Muscle of leg (tissue), 11 donors: ENCODE measurements around the gene PLPPR1. TPM values are rescaled to one million over a fixed set of nuclear protein-coding genes. Genes with fewer than 3 reads are reported as not detected.
A peak's percentile ranks its signal among the peaks of the same experiment; 100 is the strongest.

Experiments
- DNase-seq: peaks from one replicate; pipeline ENCODE4 v3.0.0; 2013
- H3K27ac ChIP-seq: one replicate; pipeline ENCODE4 v1.5.1; 2013; ENCODE audit warnings: mild to moderate bottlenecking, low read length, control low read depth
- H3K27me3 ChIP-seq: one replicate; pipeline ENCODE4 v1.6.1; 2013; ENCODE audit warnings: low read length; ENCODE audit not compliant: control insufficient read depth, insufficient read depth
- H3K36me3 ChIP-seq: one replicate; pipeline ENCODE4 v1.6.1; 2013; ENCODE audit warnings: low read length; ENCODE audit not compliant: control insufficient read depth, insufficient read depth
- H3K4me1 ChIP-seq: one replicate; pipeline ENCODE4 v1.6.1; 2013; ENCODE audit warnings: low read length; ENCODE audit not compliant: control insufficient read depth, insufficient read depth
- H3K4me3 ChIP-seq: one replicate; pipeline ENCODE4 v1.5.1; 2013; ENCODE audit warnings: low read length, control low read depth
- H3K9me3 ChIP-seq: replicated peaks from 2 replicates; pipeline ENCODE4 v1.6.1; 2013; ENCODE audit warnings: low read depth, low read length; ENCODE audit not compliant: control insufficient read depth
- WGBS: methylation state at CpG from one replicate; pipeline ENCODE4 v1.1.5; 2013; ENCODE audit warnings: missing lambda C conversion rate; ENCODE audit not compliant: insufficient coverage; 5-methylcytosine and 5-hydroxymethylcytosine counted together
- polyA plus RNA-seq, 8 donors: library from polyadenylated mRNA; unstranded; fragments of 120-200 nt; gene quantifications; one replicate each; pipeline versions ENCODE4 v1.2.1 to v1.2.3, GENCODE V29; 2013; ENCODE audit warnings: inconsistent platforms in 1 of 8, low replicate concordance in 1 of 8; ENCODE audit not compliant: insufficient read length in 8 of 8, insufficient read depth in 1 of 8
- total RNA-seq: library from RNA; stranded (reverse); fragments of 120-200 nt; gene quantifications from one replicate; pipeline ENCODE4 v1.2.4, GENCODE V29; 2013

PLPPR1 gene
- total and polyA plus RNA-seq, 9 donors, result 1.8 to 4.3 (median 2.9) TPM

GRCh38 chr9:101226803-101227202 is 198.3 kb downstream of the PLPPR1 start:
- no peak for DNase-seq
- H3K4me3 ChIP-seq, result no peak overlapping the region
- no peaks in the 10 kb centered on the region for H3K4me1 ChIP-seq
- H3K27ac ChIP-seq, result no peak overlapping the region
- no peaks in the 10 kb centered on the region for H3K36me3 ChIP-seq
- H3K27me3 ChIP-seq, result peaks cover 2% of the 10 kb centered on the region
- 82% methylated on average over 1 of the region's 3 CpGs for WGBS
- H3K9me3 ChIP-seq, result no peaks in the 10 kb centered on the region

DNA sequence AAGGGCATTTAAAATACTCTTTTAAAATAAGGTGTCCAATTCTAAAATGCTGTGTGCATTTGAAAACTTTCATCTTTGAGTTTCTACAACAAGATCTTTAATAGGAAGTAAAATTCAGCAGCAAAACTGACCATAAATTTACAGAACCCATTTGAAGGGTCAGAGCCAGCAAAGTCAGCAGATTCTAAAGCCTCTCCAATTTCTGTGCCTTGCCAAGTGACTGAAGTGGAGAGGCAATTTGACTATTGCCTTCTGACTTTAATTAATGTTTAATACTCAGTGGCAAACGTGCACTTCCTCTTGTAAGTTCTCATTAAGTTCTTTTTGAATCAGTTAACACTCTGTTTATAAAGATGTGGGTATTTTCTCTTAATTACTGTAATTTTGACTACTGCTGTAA is 201.1 kb downstream of the PLPPR1 start:
- Histone ChIP-seq H3K27ac (no peak overlapping the region), H3K9me3 (no peaks in the 10 kb centered on the region), H3K36me3 (no peaks in the 10 kb centered on the region), H3K4me3 (no peak overlapping the region), H3K27me3 (peaks cover 2% of the 10 kb centered on the region), H3K4me1 (no peaks in the 10 kb centered on the region)
- no CpG with 5 or more reads among the region's 1 CpG for WGBS
- DNase-seq, result peak; percentile 8

DNA sequence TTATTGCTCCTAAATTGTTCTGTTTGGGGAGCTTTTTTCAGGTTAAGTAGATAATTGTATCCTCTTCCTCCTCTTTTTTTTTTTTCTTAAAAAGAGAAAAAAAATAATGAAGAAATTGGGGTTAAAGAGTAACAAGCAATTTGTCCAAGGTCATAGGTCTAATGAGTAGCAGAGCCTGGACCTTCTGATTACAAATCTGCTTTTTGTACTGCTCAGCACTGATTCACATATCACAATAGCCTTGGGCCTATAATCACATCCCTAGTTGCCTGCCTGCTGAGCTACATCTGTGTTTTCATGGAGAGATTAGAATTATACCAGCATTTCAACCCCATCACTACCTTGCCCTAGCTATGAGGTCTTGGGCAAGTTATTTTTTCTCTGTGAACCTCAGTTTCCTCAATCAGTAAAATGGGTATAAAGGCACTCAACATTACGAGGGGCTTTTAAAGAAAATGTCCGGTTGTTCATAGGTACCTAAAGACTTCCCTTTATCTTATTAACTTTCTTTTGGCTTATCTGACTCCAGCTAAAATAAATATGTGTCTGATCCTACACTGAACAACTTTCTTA is 204.0 kb downstream of the PLPPR1 start:
- no peak for DNase-seq
- H3K27ac ChIP-seq, result no peak overlapping the region
- WGBS, result 100% methylated on average over 1 of the region's 2 CpGs
- no peaks in the 10 kb centered on the region for H3K4me1 ChIP-seq
- H3K4me3 ChIP-seq, result no peak overlapping the region
- H3K27me3 ChIP-seq, result no peaks in the 10 kb centered on the region
- H3K9me3 ChIP-seq, result no peaks in the 10 kb centered on the region
- no peaks in the 10 kb centered on the region for H3K36me3 ChIP-seq

GRCh38 chr9:101235105-101235866 is 206.8 kb downstream of the PLPPR1 start:
- no peaks in the 10 kb centered on the region for H3K36me3 ChIP-seq
- H3K27me3 ChIP-seq, result no peaks in the 10 kb centered on the region
- WGBS, result 50% methylated on average over 2 of the region's 6 CpGs
- DNase-seq, result peak; percentile 36
- no peak overlapping the region for H3K27ac ChIP-seq
- no peaks in the 10 kb centered on the region for H3K9me3 ChIP-seq
- no peaks in the 10 kb centered on the region for H3K4me1 ChIP-seq
- H3K4me3 ChIP-seq, result no peak overlapping the region

DNA sequence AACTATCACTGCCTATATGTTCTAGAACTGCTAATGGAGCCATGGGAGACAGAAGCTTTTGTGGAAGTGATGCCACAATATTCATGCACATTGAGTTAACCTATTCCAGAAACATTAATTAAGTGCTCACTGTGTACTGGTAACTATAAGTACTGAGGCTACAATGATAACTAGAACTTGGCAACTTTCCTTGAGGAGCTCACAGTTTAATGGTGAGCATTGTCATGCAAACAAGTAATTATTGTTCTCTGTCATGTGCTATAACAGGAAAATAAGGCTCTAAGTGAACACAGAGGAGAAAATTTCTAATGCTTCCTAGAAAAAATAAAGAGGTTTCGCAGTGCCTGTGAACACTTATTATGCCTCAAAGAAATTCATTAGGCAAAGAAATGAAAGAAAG is 214.1 kb downstream of the PLPPR1 start:
- no CpG with 5 or more reads among the region's 1 CpG for WGBS
- no peak overlapping the region for H3K27ac ChIP-seq

DNA sequence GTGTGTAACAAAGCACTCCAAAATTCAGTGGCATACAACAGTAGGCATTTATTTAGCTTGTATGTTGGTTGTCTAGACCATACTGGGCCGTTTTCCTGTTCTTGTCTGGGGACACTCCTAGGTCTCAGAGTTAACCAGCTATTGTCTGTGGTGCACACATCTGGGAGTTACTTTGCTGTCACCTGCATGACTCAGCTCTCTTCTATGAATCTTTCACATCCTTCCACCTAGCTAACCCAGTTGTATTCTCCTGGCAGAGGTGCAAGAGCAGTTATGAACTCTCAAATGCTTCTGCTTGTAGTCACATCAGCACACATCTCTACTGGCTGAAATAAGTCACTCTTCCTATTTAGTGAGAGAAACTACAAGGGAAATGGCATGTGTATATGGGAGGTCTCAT is 218.2 kb downstream of the PLPPR1 start:
- Histone ChIP-seq H3K27me3 (no peaks in the 10 kb centered on the region), H3K4me3 (no peak overlapping the region), H3K36me3 (no peaks in the 10 kb centered on the region), H3K9me3 (no peaks in the 10 kb centered on the region), H3K4me1 (no peaks in the 10 kb centered on the region), H3K27ac (no peak overlapping the region)
- no peak for DNase-seq
- WGBS, result 57% methylated on average over 1 of the region's 1 CpG

More for the DNA sequence above, 214.1 kb downstream of the PLPPR1 start:
- DNase-seq, result no peak
- no peaks in the 10 kb centered on the region for H3K36me3 ChIP-seq
- no peaks in the 10 kb centered on the region for H3K27me3 ChIP-seq
- H3K4me3 ChIP-seq, result no peak overlapping the region
- H3K4me1 ChIP-seq, result no peaks in the 10 kb centered on the region
- no peaks in the 10 kb centered on the region for H3K9me3 ChIP-seq

GRCh38 chr9:101247297-101247696 is 218.8 kb downstream of the PLPPR1 start:
- H3K4me3 ChIP-seq, result no peak overlapping the region
- no peaks in the 10 kb centered on the region for H3K9me3 ChIP-seq
- no peak for DNase-seq
- H3K36me3 ChIP-seq, result no peaks in the 10 kb centered on the region
- H3K27ac ChIP-seq, result no peak overlapping the region
- H3K27me3 ChIP-seq, result no peaks in the 10 kb centered on the region
- H3K4me1 ChIP-seq, result no peaks in the 10 kb centered on the region
- WGBS, result no CpG with 5 or more reads among the region's 2 CpGs

- Histone ChIP-seq H3K9me3 (no peaks in the 10 kb centered on the region), H3K36me3 (no peaks in the 10 kb centered on the region), H3K4me3 (no peak overlapping the region), H3K27me3 (no peaks in the 10 kb centered on the region), H3K4me1 (no peaks in the 10 kb centered on the region), H3K27ac (no peak overlapping the region)
- DNase-seq, result no peak
- no CpG with 5 or more reads among the region's 1 CpG for WGBS
Observed at GRCh38 chr9:101254733-101255433, 226.4 kb downstream of the PLPPR1 start.

DNA sequence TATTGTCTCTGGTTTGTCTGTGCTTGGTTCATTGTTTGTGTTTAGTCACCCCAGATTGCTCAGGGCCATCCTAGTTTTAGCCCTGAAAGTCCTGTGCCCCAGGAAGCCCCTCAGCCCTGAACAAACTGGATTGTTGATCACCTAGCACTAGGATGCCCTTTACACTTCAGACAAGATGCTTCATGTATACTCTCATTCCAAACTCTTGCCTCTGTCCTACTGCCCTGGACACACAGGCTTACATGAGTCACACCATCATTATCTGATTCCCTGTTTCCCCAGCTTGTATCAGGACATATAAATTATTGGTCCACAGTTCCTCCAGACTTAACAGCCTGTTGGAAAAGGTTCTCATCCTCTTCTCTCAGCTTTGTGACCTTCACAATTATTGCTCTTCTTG is 236.2 kb downstream of the PLPPR1 start:
- no peaks in the 10 kb centered on the region for H3K27me3 ChIP-seq
- no peak for DNase-seq
- H3K4me1 ChIP-seq, result no peaks in the 10 kb centered on the region
- H3K4me3 ChIP-seq, result no peak overlapping the region
- no peaks in the 10 kb centered on the region for H3K9me3 ChIP-seq
- no peak overlapping the region for H3K27ac ChIP-seq
- H3K36me3 ChIP-seq, result no peaks in the 10 kb centered on the region

DNA sequence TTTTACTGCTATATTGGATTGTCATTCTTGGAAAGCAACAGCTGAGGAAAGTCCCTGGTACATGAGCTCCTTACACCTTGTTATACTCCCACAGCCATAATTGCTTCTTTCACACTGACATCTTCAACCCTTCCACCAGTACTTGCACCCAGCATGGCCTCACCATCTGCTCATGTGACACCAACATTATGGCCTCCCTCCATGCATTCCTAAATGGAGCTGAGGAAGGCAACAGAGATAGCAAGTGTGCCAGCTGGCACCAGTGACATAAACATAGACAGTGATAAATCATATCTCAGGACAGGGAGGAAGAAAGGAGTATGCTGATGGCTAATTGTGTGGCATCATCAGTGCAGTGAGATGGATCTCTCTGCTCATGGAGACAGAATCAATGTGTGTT is 236.7 kb downstream of the PLPPR1 start:
- Histone ChIP-seq H3K9me3 (no peaks in the 10 kb centered on the region), H3K27me3 (no peaks in the 10 kb centered on the region), H3K4me1 (no peaks in the 10 kb centered on the region), H3K36me3 (no peaks in the 10 kb centered on the region), H3K4me3 (no peak overlapping the region), H3K27ac (no peak overlapping the region)
- peak; percentile 13 for DNase-seq
